Mammary epithelial cell (primary cell): ENCODE data around the gene LYG1.

ENCODE experiments used
- CTCF ChIP-seq, 2 donors: IDR thresholded peaks in 1 of 2; conservative IDR thresholded peaks in 1 of 2; 2 replicates each; pipeline ENCODE4 v1.5.1; 2011 to 2012; ENCODE audit warnings: inconsistent platforms in 2 of 2, low read length in 2 of 2, mild to moderate bottlenecking in 2 of 2, control low read depth in 1 of 2, low read depth in 1 of 2; ENCODE audit not compliant: insufficient read depth in 1 of 2; ENCODE audit errors: extremely low read depth in 1 of 2
- EZH2 ChIP-seq: IDR thresholded peaks from 2 replicates; pipeline ENCODE4 v1.6.1; 2012; ENCODE audit warnings: low read length, inconsistent platforms, borderline replicate concordance

GRCh38 chr2:99238599-99238998, 62.4 kb downstream of the LYG1 start:
- TF ChIP-seq CTCF (conservative IDR thresholded peaks at IDR 0.05 in 1 of 2, IDR thresholded peaks at IDR 0.05 in 1 of 2; ENCODE audit: extremely low read depth in 1 of 2, insufficient read depth in 1 of 2, low read depth in 1 of 2, low read length in 2 of 2) (no peak), EZH2 (no peak)
